ENCODE measurements around the gene NUP188.
A peak's percentile ranks its signal among the peaks of the same experiment; 100 is the strongest.

NUP188 gene

DNA sequence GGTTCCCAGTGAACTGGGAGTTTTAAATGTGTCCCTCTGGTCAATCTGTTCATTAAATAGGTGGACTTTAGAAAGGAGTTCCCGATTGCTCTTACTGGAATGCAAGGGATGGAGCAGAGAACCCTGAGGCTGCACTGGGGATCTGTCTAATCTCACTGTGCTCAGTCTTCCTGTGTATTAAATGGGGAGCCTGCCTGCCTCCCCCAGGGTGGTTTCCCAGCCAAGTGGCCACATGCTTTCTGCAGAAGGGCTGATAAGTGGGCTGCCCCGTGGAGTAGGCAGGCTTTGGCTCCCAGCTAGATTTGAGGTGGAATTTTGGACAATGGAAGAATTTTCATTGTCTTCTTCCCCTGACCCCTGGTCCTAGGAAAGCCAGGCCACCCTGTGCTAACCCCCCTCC, 40.8 kb upstream of the NUP188 start:
- POLR2A ChIA-PET: no interaction called here
- peaks cover 0 to 46% of the 10 kb centered on the region in 2 experiments; a peak in 1 of 3 replicates for H3K36me3 ChIP-seq (ENCODE audit: control insufficient read depth in 2 of 2, insufficient read depth in 1 of 2, low read length in 2 of 2)

DNA sequence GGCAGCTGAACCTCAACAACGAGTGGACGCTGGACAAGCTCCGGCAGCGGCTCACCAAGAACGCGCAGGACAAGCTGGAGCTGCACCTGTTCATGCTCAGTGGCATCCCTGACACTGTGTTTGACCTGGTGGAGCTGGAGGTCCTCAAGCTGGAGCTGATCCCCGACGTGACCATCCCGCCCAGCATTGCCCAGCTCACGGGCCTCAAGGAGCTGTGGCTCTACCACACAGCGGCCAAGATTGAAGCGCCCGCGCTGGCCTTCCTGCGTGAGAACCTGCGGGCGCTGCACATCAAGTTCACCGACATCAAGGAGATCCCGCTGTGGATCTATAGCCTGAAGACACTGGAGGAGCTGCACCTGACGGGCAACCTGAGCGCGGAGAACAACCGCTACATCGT, 39.1 kb upstream of the NUP188 start:
- POLR2A ChIA-PET: interaction anchor here (1.0 kb wide), 1 partner anchor 26 kb away, joined by 3 read pairs; no protein-coding TSS in a partner anchor
- Histone ChIP-seq H3K36me3 (ENCODE audit: control insufficient read depth in 2 of 2, insufficient read depth in 1 of 2, low read length in 2 of 2) (peaks cover 0 to 46% of the 10 kb centered on the region in 2 experiments; a peak in 1 of 3 replicates), H3K4me3 (ENCODE audit: low read depth, low read length) (no peak overlapping the region), H3K4me1 (ENCODE audit: control insufficient read depth, insufficient read depth, low read length) (no peaks in the 10 kb centered on the region), H3K9me3 (ENCODE audit: control insufficient read depth, insufficient read depth, low read depth, low read length) (no peaks in the 10 kb centered on the region), H3K27ac (ENCODE audit: extremely low read depth, low read depth, low read length) (no peak overlapping the region)
- CTCF ChIA-PET: interaction anchor here (0.7 kb wide), 1 partner anchor 655 kb away, joined by 6 read pairs; no protein-coding TSS in a partner anchor
- TF ChIP-seq ZNF596 (tag by site-specific recombination; IDR thresholded peaks at IDR 0.05) (no peak), ZNF707 (tag by site-specific recombination; IDR thresholded peaks at IDR 0.05) (no peak), TRIM28 (IDR thresholded peaks at IDR 0.05; ENCODE audit: borderline replicate concordance, low read length) (no peak), GFI1B (tag by site-specific recombination; IDR thresholded peaks at IDR 0.05) (no peak), ZNF155 (tag by site-specific recombination; IDR thresholded peaks at IDR 0.05) (no peak), PRDM1 (tag by site-specific recombination; IDR thresholded peaks at IDR 0.05) (no peak), ZNF146 (tag by site-specific recombination; IDR thresholded peaks at IDR 0.05) (no peak), ZNF571 (tag by site-specific recombination; IDR thresholded peaks at IDR 0.05) (no peak), ZNF510 (tag by site-specific recombination; IDR thresholded peaks at IDR 0.05; ENCODE audit: insufficient replicate concordance) (no peak), ZFP37 (tag by site-specific recombination; IDR thresholded peaks at IDR 0.05) (no peak), ZNF426 (tag by site-specific recombination; IDR thresholded peaks at IDR 0.05) (no peak), ZNF558 (tag by site-specific recombination; IDR thresholded peaks at IDR 0.05) (no peak), MYNN (tag by site-specific recombination; IDR thresholded peaks at IDR 0.05; ENCODE audit: borderline replicate concordance) (no peak), EGR2 (tag by site-specific recombination; IDR thresholded peaks at IDR 0.05; ENCODE audit: low read depth) (no peak)
- TF ChIP-seq, protein P1, sequence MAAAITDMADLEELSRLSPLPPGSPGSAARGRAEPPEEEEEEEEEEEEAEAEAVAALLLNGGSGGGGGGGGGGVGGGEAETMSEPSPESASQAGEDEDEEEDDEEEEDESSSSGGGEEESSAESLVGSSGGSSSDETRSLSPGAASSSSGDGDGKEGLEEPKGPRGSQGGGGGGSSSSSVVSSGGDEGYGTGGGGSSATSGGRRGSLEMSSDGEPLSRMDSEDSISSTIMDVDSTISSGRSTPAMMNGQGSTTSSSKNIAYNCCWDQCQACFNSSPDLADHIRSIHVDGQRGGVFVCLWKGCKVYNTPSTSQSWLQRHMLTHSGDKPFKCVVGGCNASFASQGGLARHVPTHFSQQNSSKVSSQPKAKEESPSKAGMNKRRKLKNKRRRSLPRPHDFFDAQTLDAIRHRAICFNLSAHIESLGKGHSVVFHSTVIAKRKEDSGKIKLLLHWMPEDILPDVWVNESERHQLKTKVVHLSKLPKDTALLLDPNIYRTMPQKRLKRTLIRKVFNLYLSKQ (tag by site-specific recombination; IDR thresholded peaks at IDR 0.05; ENCODE audit: borderline replicate concordance): no peak
- TF ChIP-seq, protein P2, sequence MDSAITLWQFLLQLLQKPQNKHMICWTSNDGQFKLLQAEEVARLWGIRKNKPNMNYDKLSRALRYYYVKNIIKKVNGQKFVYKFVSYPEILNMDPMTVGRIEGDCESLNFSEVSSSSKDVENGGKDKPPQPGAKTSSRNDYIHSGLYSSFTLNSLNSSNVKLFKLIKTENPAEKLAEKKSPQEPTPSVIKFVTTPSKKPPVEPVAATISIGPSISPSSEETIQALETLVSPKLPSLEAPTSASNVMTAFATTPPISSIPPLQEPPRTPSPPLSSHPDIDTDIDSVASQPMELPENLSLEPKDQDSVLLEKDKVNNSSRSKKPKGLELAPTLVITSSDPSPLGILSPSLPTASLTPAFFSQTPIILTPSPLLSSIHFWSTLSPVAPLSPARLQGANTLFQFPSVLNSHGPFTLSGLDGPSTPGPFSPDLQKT (IDR thresholded peaks at IDR 0.05; ENCODE audit: borderline replicate concordance, low read depth, low read length): no peak

More for the DNA sequence above, 40.8 kb upstream of the NUP188 start:
- Histone ChIP-seq H3K9me3 (ENCODE audit: control insufficient read depth, insufficient read depth, low read depth, low read length) (no peaks in the 10 kb centered on the region), H3K4me3 (ENCODE audit: low read depth, low read length) (no peak overlapping the region), H3K27ac (ENCODE audit: extremely low read depth, low read depth, low read length) (no peak overlapping the region), H3K4me1 (ENCODE audit: control insufficient read depth, insufficient read depth, low read length) (no peaks in the 10 kb centered on the region)
- 0 out of 2 replicates have a peak, but pooled peaks have one; percentile 8 for TF ChIP-seq GLIS1 (tag by site-specific recombination; IDR thresholded peaks at IDR 0.05)
- no peak for TF ChIP-seq ZFP3 (tag by site-specific recombination; IDR thresholded peaks at IDR 0.05; ENCODE audit: low read depth)
- CTCF ChIA-PET: interaction anchor here (0.6 kb wide), 1 partner anchor 57 kb away, joined by 3 read pairs; no protein-coding TSS in a partner anchor

DNA sequence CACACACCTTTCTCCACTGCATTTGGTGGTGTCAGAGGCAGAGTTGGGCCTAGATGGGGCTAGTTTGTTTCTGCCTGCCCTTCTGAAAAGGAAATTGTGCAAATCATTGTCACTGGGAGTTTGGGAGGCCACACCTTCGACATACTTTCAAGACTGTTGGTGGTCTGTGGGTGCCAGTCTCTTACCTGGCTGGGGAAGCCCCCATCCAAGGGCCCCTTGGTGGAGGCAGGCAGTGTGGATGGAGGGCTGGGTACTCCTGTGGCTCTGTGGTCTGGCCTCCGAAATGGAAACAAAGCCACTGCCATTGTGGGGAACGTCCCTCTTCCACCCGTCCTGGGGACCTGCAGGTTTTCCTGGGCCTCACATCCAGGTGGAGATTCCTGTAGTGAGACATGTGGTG, 37.6 kb upstream of the NUP188 start:
- no peak overlapping the region for H3K27ac ChIP-seq (ENCODE audit: extremely low read depth, low read depth, low read length)
- ChIA-PET POLR2A (no interaction called here), CTCF (interaction anchor here (0.6 kb wide), 1 partner anchor 411 kb away, joined by 4 read pairs; no protein-coding TSS in a partner anchor)
- H3K9me3 ChIP-seq (ENCODE audit: control insufficient read depth, insufficient read depth, low read depth, low read length): no peaks in the 10 kb centered on the region
- peaks cover 0 to 53% of the 10 kb centered on the region in 2 experiments; a peak in 1 of 3 replicates for H3K36me3 ChIP-seq (ENCODE audit: control insufficient read depth in 2 of 2, insufficient read depth in 1 of 2, low read length in 2 of 2)
- H3K4me3 ChIP-seq (ENCODE audit: low read depth, low read length): no peak overlapping the region
- H3K4me1 ChIP-seq (ENCODE audit: control insufficient read depth, insufficient read depth, low read length): no peaks in the 10 kb centered on the region
- TF ChIP-seq ZNF214 (tag by site-specific recombination; IDR thresholded peaks at IDR 0.05; ENCODE audit: borderline replicate concordance) (no peak), ZNF501 (tag by site-specific recombination; IDR thresholded peaks at IDR 0.05) (no peak), OVOL3 (tag by site-specific recombination; IDR thresholded peaks at IDR 0.05) (no peak), GLIS2 (tag by site-specific recombination; IDR thresholded peaks at IDR 0.05) (no peak), ZNF426 (tag by site-specific recombination; IDR thresholded peaks at IDR 0.05) (no peak), YY2 (tag by site-specific recombination; IDR thresholded peaks at IDR 0.05) (no peak), ZNF202 (tag by site-specific recombination; IDR thresholded peaks at IDR 0.05; ENCODE audit: borderline replicate concordance) (no peak), TRIM28 (IDR thresholded peaks at IDR 0.05; ENCODE audit: borderline replicate concordance, low read length) (no peak)
- TF ChIP-seq, protein P3, sequence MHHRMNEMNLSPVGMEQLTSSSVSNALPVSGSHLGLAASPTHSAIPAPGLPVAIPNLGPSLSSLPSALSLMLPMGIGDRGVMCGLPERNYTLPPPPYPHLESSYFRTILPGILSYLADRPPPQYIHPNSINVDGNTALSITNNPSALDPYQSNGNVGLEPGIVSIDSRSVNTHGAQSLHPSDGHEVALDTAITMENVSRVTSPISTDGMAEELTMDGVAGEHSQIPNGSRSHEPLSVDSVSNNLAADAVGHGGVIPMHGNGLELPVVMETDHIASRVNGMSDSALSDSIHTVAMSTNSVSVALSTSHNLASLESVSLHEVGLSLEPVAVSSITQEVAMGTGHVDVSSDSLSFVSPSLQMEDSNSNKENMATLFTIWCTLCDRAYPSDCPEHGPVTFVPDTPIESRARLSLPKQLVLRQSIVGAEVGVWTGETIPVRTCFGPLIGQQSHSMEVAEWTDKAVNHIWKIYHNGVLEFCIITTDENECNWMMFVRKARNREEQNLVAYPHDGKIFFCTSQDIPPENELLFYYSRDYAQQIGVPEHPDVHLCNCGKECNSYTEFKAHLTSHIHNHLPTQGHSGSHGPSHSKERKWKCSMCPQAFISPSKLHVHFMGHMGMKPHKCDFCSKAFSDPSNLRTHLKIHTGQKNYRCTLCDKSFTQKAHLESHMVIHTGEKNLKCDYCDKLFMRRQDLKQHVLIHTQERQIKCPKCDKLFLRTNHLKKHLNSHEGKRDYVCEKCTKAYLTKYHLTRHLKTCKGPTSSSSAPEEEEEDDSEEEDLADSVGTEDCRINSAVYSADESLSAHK (tag by site-specific recombination; IDR thresholded peaks at IDR 0.05): no peak
- TF ChIP-seq, protein P4, sequence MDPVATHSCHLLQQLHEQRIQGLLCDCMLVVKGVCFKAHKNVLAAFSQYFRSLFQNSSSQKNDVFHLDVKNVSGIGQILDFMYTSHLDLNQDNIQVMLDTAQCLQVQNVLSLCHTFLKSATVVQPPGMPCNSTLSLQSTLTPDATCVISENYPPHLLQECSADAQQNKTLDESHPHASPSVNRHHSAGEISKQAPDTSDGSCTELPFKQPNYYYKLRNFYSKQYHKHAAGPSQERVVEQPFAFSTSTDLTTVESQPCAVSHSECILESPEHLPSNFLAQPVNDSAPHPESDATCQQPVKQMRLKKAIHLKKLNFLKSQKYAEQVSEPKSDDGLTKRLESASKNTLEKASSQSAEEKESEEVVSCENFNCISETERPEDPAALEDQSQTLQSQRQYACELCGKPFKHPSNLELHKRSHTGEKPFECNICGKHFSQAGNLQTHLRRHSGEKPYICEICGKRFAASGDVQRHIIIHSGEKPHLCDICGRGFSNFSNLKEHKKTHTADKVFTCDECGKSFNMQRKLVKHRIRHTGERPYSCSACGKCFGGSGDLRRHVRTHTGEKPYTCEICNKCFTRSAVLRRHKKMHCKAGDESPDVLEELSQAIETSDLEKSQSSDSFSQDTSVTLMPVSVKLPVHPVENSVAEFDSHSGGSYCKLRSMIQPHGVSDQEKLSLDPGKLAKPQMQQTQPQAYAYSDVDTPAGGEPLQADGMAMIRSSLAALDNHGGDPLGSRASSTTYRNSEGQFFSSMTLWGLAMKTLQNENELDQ (tag by site-specific recombination; IDR thresholded peaks at IDR 0.05; ENCODE audit: low read depth): no peak

Measured in HEK293 (cell line).